Measurements from ENCODE around the gene NCR2. TPM values are rescaled to one million over a fixed set of nuclear protein-coding genes. Genes with fewer than 3 reads are reported as not detected.

Gene NCR2
- total RNA-seq, 1 experiment from 2014 or later: not detected

DNA sequence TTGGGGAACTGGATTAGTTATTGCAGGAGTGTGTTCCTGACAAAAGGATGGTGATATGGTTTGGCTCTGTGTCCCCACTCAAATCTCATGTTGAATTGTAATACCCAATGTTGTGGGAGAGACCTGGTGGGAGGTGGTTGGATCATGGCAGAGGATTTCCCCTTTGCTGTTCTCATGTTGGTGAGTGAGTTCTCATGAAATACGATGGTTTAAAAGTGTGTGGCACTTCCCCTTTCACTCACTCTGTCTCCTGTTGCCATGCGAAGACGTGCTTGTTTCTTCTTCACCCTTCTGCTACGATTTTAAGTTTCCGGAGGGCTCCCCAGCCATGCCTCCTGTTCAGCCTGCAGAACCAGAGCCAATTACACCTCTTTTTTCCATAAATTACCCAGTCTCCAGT lies 32.8 kb upstream of the NCR2 start:
- H3K4me1 Mint-ChIP-seq (ENCODE audit: low read depth, unreplicated experiment): peaks cover 45% of the 10 kb centered on the region
- H3K27me3 Mint-ChIP-seq (ENCODE audit: unreplicated experiment): no peaks in the 10 kb centered on the region
- intact Hi-C loops (cut with micrococcal nuclease; ENCODE audit: unreplicated experiment): no loop called here
- no peak for DNase-seq
- no peak overlapping the region for H3K27ac Mint-ChIP-seq (ENCODE audit: unreplicated experiment)
- CTCF ChIA-PET: no interaction called here
- peaks cover 7% of the 10 kb centered on the region for H3K36me3 Mint-ChIP-seq (ENCODE audit: insufficient read depth, unreplicated experiment)
- TF ChIP-seq, protein P1, sequence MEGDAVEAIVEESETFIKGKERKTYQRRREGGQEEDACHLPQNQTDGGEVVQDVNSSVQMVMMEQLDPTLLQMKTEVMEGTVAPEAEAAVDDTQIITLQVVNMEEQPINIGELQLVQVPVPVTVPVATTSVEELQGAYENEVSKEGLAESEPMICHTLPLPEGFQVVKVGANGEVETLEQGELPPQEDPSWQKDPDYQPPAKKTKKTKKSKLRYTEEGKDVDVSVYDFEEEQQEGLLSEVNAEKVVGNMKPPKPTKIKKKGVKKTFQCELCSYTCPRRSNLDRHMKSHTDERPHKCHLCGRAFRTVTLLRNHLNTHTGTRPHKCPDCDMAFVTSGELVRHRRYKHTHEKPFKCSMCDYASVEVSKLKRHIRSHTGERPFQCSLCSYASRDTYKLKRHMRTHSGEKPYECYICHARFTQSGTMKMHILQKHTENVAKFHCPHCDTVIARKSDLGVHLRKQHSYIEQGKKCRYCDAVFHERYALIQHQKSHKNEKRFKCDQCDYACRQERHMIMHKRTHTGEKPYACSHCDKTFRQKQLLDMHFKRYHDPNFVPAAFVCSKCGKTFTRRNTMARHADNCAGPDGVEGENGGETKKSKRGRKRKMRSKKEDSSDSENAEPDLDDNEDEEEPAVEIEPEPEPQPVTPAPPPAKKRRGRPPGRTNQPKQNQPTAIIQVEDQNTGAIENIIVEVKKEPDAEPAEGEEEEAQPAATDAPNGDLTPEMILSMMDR (IDR thresholded peaks at IDR 0.05; ENCODE audit: unreplicated experiment): no peak
- BruUV-seq (replicated peaks): no TSS peak
- peaks cover 10% of the 10 kb centered on the region for H3K9me3 Mint-ChIP-seq (ENCODE audit: low read depth, unreplicated experiment)
- no peak overlapping the region for H3K4me3 Mint-ChIP-seq (ENCODE audit: low read depth, unreplicated experiment)

DNA sequence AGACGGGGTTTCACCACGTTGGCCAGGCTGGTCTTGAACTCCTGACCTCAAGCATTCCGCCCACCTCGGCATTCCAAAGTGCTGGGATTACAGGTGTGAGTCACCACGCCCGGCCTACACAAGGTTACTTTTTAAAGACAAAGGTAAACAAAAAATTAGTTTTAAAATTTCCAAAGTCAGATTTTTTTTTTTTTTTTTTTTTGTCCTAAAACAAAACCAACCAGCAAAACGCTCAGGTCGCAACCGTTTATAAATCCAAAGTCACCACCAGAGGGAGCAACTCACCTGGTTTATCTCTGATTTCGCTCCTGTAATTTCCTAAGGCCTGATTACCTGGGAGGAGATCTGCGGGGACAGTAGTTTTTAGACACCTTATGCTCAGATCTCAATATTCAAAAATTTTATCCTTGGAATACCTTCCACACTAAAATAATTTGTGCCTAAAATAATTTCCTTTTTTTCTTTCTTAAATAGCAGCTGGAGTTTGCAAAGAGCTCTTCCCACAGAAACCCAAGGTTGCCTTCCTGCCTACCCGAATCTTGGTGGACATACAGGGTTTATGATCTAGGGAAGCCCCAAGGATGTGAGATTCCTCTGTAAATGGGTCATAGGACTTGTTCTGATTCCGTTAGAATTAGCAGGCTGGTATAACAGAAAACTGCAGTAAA lies 29.1 kb upstream of the NCR2 start:
- TF ChIP-seq, protein P1 (IDR thresholded peaks at IDR 0.05; ENCODE audit: unreplicated experiment): peak; percentile 72
- H3K27me3 Mint-ChIP-seq (ENCODE audit: unreplicated experiment): no peaks in the 10 kb centered on the region
- no TSS peak for BruUV-seq (replicated peaks)
- H3K36me3 Mint-ChIP-seq (ENCODE audit: insufficient read depth, unreplicated experiment): peaks cover 7% of the 10 kb centered on the region
- peak overlapping the region; percentile 68 for H3K27ac Mint-ChIP-seq (ENCODE audit: unreplicated experiment)
- H3K4me3 Mint-ChIP-seq (ENCODE audit: low read depth, unreplicated experiment): peak overlapping the region; percentile 17
- intact Hi-C loops (cut with micrococcal nuclease; ENCODE audit: unreplicated experiment): no loop called here
- CTCF ChIA-PET: interaction anchor here (0.6 to 2.5 kb wide), 6 partner anchors 12 to 376 kb away, joined by 3 to 9 read pairs (median 6); no protein-coding TSS in a partner anchor
- DNase-seq: peak; percentile 81
- H3K4me1 Mint-ChIP-seq (ENCODE audit: low read depth, unreplicated experiment): peaks cover 26% of the 10 kb centered on the region
- peaks cover 6% of the 10 kb centered on the region for H3K9me3 Mint-ChIP-seq (ENCODE audit: low read depth, unreplicated experiment)

DNA sequence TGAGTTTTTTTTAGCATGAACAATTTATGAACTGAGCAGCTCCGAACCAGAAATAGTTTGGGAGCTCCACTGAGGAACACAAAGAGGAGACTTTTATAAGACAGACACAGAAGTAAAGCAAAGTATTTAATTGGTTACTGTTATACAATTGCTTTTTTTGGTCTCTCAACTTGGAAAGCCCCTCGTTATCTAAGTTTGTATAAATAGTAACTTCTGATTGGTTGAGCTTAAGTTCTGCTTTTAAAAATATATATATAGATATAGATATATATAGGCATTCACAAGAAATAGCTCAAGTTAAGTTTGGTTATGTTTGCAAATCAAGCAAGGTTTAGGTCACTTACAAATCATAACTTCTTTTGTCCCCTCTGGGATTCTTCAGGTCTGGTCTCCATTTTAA lies 20.2 kb upstream of the NCR2 start:
- TF ChIP-seq, protein P1 (IDR thresholded peaks at IDR 0.05; ENCODE audit: unreplicated experiment): no peak
- intact Hi-C loops (cut with micrococcal nuclease; ENCODE audit: unreplicated experiment): no loop called here
- H3K27ac Mint-ChIP-seq (ENCODE audit: unreplicated experiment): no peak overlapping the region
- no TSS peak for BruUV-seq (replicated peaks)
- H3K36me3 Mint-ChIP-seq (ENCODE audit: insufficient read depth, unreplicated experiment): peaks cover 6% of the 10 kb centered on the region
- peaks cover 42% of the 10 kb centered on the region for H3K27me3 Mint-ChIP-seq (ENCODE audit: unreplicated experiment)
- H3K9me3 Mint-ChIP-seq (ENCODE audit: low read depth, unreplicated experiment): no peaks in the 10 kb centered on the region
- DNase-seq: no peak
- CTCF ChIA-PET: no interaction called here
- peaks cover 24% of the 10 kb centered on the region for H3K4me1 Mint-ChIP-seq (ENCODE audit: low read depth, unreplicated experiment)
- no peak overlapping the region for H3K4me3 Mint-ChIP-seq (ENCODE audit: low read depth, unreplicated experiment)

DNA sequence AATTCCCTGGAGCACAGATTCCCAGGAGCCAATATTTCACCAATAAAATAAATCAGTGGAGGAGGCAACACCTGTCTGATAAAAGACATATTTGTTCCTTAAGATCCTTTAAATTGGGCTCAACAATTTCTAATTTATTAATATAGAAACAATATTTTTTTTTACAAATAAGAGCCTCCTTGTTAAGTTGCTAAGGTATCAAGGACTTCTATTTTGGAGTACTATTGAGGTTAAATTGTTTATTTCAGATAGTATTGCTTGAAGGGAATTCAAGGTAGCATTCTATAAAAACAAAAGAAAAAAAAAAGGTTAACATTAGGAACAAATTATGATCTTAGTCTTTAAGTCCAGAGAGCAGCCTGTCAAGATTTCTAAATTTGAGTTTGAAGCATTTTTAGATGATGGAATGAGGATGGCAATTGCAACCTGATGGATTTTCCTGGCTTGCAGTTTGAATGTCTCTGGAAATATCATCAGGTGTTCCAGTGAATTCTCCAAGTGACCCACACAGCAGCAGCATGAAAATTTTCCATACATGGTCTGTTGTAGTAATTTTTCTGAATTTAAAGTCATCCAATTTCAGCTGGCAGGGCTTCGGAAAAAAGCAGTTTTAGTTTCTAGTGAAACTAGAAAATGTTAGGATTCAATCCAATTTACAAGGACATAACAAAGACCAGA lies 19.3 kb upstream of the NCR2 start:
- TF ChIP-seq, protein P1 (IDR thresholded peaks at IDR 0.05; ENCODE audit: unreplicated experiment): no peak
- intact Hi-C loops (cut with micrococcal nuclease; ENCODE audit: unreplicated experiment): no loop called here
- CTCF ChIA-PET: no interaction called here
- Mint-ChIP-seq H3K27me3 (ENCODE audit: unreplicated experiment) (peaks cover 42% of the 10 kb centered on the region), H3K9me3 (ENCODE audit: low read depth, unreplicated experiment) (no peaks in the 10 kb centered on the region), H3K36me3 (ENCODE audit: insufficient read depth, unreplicated experiment) (peaks cover 6% of the 10 kb centered on the region), H3K4me1 (ENCODE audit: low read depth, unreplicated experiment) (peaks cover 32% of the 10 kb centered on the region), H3K4me3 (ENCODE audit: low read depth, unreplicated experiment) (no peak overlapping the region), H3K27ac (ENCODE audit: unreplicated experiment) (no peak overlapping the region)
- no TSS peak for BruUV-seq (replicated peaks)
- no peak for DNase-seq
